Smooth muscle cell (in vitro differentiated cells): ENCODE measurements around the gene MTTP. TPM values are rescaled to one million over a fixed set of nuclear protein-coding genes. Genes with fewer than 3 reads are reported as not detected.

Experiments used
- DNase-seq: peaks from one replicate; lab custom pipeline; 2025; ENCODE audit not compliant: unreplicated experiment; lab: John Stamatoyannopoulos, UW
- H2AFZ ChIP-seq: fragments of 200-600 bp; sonication (generic); 2 replicates; pipeline ENCODE4 v1.6.0; 2016; ENCODE audit warnings: antibody characterized with exemption, low read depth, mild to moderate bottlenecking
- H3F3A ChIP-seq: fragments of 200-600 bp; sonication (generic); 2 replicates; pipeline ENCODE4 v1.6.0; 2017; ENCODE audit warnings: antibody characterized with exemption, low read depth
- H3K27ac ChIP-seq: fragments of 200-600 bp; sonication (generic); 2 replicates; pipeline ENCODE4 v1.5.1; 2016; ENCODE audit warnings: low read depth, mild to moderate bottlenecking
- H3K27me3 ChIP-seq: fragments of 200-600 bp; sonication (generic); 2 replicates; pipeline ENCODE4 v1.6.1; 2016; ENCODE audit warnings: low read depth, mild to moderate bottlenecking
- H3K36me3 ChIP-seq: fragments of 200-600 bp; sonication (generic); 2 replicates; pipeline ENCODE4 v1.5.1; 2016; ENCODE audit warnings: low read depth
- H3K4me1 ChIP-seq: fragments of 200-600 bp; sonication (generic); 2 replicates; pipeline ENCODE4 v1.5.1; 2016; ENCODE audit warnings: low read depth
- H3K4me2 ChIP-seq: fragments of 200-600 bp; sonication (generic); 2 replicates; pipeline ENCODE4 v1.6.0; 2016; ENCODE audit warnings: mild to moderate bottlenecking
- H3K4me3 ChIP-seq: fragments of 200-600 bp; sonication (generic); 2 replicates; pipeline ENCODE4 v1.5.1; 2016; ENCODE audit warnings: mild to moderate bottlenecking
- H3K79me2 ChIP-seq: fragments of 200-600 bp; sonication (generic); 2 replicates; pipeline ENCODE4 v1.6.0; 2016; ENCODE audit warnings: low read depth, mild to moderate bottlenecking
- H3K9ac ChIP-seq: fragments of 200-600 bp; sonication (generic); 2 replicates; pipeline ENCODE4 v1.6.0; 2016; ENCODE audit warnings: low read depth
- H3K9me3 ChIP-seq: fragments of 200-600 bp; sonication (generic); replicated peaks from 2 replicates; pipeline ENCODE4 v1.5.1; 2016; ENCODE audit warnings: low read depth
- H4K20me1 ChIP-seq: fragments of 200-600 bp; sonication (generic); 2 replicates; pipeline ENCODE4 v1.6.0; 2016; ENCODE audit warnings: low read depth
- WGBS: methylation state at CpG from one replicate; pipeline ENCODE4 v1.1.7; 2016; ENCODE audit warnings: low lambda C conversion rate; 5-methylcytosine and 5-hydroxymethylcytosine counted together
- polyA plus RNA-seq: library from polyadenylated mRNA; unstranded; fragments of >200 nt; fragmentation: Nextera tagmentation; extraction: Ambion mirVana; gene quantifications from 2 replicates; pipeline ENCODE4 v1.2.1, GENCODE V29; 2016
- total RNA-seq: library from RNA; depleted of rRNA; stranded (reverse); fragments of >200 nt; gene quantifications from 2 replicates; pipeline ENCODE4 v1.2.3, GENCODE V29; 2014
- TF ChIP-seq, protein P1 (sequence below): fragments of 200-600 bp; sonication (generic); IDR thresholded peaks from 2 replicates; pipeline ENCODE4 v1.5.1; 2017; ENCODE audit warnings: borderline replicate concordance, mild to moderate bottlenecking, antibody characterized with exemption; ENCODE audit not compliant: insufficient read depth, poor library complexity, severe bottlenecking

The MTTP gene
- total and polyA plus RNA-seq, 2 experiments from 2014 or later, result 0.31 TPM; not detected in 1

GRCh38 chr4:99649208-99649607 lies 74.6 kb downstream of the MTTP start:
- no peak for DNase-seq
- Histone ChIP-seq H3K9ac (no peak overlapping the region), H4K20me1 (no peaks in the 10 kb centered on the region), H2AFZ (no peak overlapping the region), H3K4me2 (no peak overlapping the region), H3K27ac (no peak overlapping the region), H3K36me3 (no peaks in the 10 kb centered on the region), H3K9me3 (no peaks in the 10 kb centered on the region), H3K27me3 (no peaks in the 10 kb centered on the region), H3K4me1 (peaks cover 8% of the 10 kb centered on the region), H3K79me2 (no peaks in the 10 kb centered on the region), H3F3A (no peaks in the 10 kb centered on the region), H3K4me3 (no peak overlapping the region)
- TF ChIP-seq, protein P1, sequence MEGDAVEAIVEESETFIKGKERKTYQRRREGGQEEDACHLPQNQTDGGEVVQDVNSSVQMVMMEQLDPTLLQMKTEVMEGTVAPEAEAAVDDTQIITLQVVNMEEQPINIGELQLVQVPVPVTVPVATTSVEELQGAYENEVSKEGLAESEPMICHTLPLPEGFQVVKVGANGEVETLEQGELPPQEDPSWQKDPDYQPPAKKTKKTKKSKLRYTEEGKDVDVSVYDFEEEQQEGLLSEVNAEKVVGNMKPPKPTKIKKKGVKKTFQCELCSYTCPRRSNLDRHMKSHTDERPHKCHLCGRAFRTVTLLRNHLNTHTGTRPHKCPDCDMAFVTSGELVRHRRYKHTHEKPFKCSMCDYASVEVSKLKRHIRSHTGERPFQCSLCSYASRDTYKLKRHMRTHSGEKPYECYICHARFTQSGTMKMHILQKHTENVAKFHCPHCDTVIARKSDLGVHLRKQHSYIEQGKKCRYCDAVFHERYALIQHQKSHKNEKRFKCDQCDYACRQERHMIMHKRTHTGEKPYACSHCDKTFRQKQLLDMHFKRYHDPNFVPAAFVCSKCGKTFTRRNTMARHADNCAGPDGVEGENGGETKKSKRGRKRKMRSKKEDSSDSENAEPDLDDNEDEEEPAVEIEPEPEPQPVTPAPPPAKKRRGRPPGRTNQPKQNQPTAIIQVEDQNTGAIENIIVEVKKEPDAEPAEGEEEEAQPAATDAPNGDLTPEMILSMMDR, result no peak
- WGBS, result 95% methylated on average over 9 of the region's 9 CpGs

GRCh38 chr4:99649778-99650177 lies 75.2 kb downstream of the MTTP start:
- no peak overlapping the region for H3K27ac ChIP-seq
- TF ChIP-seq, protein P1, result no peak
- H3K4me3 ChIP-seq, result no peak overlapping the region
- no peaks in the 10 kb centered on the region for H3F3A ChIP-seq
- WGBS, result 92% methylated on average over 8 of the region's 10 CpGs
- no peaks in the 10 kb centered on the region for H4K20me1 ChIP-seq
- no peaks in the 10 kb centered on the region for H3K36me3 ChIP-seq
- no peak overlapping the region for H3K9ac ChIP-seq
- H3K4me2 ChIP-seq, result no peak overlapping the region
- DNase-seq, result no peak
- peaks cover 3% of the 10 kb centered on the region for H3K4me1 ChIP-seq
- H3K27me3 ChIP-seq, result no peaks in the 10 kb centered on the region
- H2AFZ ChIP-seq, result no peak overlapping the region
- H3K9me3 ChIP-seq, result no peaks in the 10 kb centered on the region
- H3K79me2 ChIP-seq, result no peaks in the 10 kb centered on the region

- TF ChIP-seq, protein P1, result no peak
- no peak for DNase-seq
- WGBS, result 95% methylated on average over 18 of the region's 18 CpGs
- Histone ChIP-seq H3K4me1 (no peaks in the 10 kb centered on the region), H4K20me1 (no peaks in the 10 kb centered on the region), H3K4me3 (no peak overlapping the region), H3F3A (no peaks in the 10 kb centered on the region), H3K27me3 (no peaks in the 10 kb centered on the region), H3K9me3 (no peaks in the 10 kb centered on the region), H3K36me3 (no peaks in the 10 kb centered on the region), H3K9ac (no peak overlapping the region), H3K27ac (no peak overlapping the region), H3K4me2 (no peak overlapping the region), H2AFZ (no peak overlapping the region), H3K79me2 (no peaks in the 10 kb centered on the region)
Measured at GRCh38 chr4:99651016-99651769, 76.6 kb downstream of the MTTP start.
